Measurements from ENCODE around the gene CUEDC2.

DNA sequence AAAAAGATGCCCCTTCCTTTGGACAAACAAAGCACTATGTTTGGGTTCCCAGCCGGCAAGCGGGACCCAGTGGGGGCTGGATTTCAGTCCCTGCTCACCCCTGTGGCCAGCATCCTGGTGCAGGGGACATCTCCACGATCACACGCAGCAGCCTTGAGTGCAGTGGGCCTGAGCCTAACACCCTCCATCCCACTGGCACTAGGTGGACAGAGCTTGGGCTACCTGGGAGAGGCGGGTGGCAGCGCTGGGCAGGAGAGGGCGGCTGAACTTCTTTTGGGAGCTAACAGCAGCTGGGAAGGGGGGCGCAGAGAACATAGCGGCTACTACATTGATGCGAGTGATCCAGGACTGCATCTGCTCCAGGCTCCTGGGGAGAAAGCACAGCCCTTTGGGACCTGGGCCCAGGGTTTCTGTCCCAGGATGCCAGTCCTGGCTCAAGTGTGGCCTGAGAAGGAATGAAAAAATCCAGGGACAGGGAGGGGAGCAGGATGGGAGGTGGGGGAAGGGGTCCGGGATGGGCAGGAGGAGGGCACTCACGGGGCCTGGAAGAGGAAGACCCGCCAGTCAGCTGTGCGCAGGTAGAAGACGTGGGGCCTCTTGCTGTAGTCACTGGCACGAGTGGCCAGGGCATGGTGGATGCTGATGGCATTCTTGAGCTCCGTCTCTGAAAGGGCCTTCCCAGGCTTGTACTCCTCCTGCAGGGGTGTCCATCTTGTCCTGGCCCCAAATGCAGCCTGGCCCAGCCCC, 27.8 kb downstream of the CUEDC2 start:
- TF ChIP-seq CTCF (IDR thresholded peaks at IDR 0.05) (no peak), ZFX (IDR thresholded peaks at IDR 0.05; ENCODE audit: borderline replicate concordance) (no peak)

Measured in 22Rv1 (cell line).